ENCODE measurements around the gene POGLUT3. TPM values are rescaled to one million over a fixed set of nuclear protein-coding genes. Genes with fewer than 3 reads are reported as not detected.

The POGLUT3 gene
- polyA plus RNA-seq, 1 experiment, result 60.0 TPM

DNA sequence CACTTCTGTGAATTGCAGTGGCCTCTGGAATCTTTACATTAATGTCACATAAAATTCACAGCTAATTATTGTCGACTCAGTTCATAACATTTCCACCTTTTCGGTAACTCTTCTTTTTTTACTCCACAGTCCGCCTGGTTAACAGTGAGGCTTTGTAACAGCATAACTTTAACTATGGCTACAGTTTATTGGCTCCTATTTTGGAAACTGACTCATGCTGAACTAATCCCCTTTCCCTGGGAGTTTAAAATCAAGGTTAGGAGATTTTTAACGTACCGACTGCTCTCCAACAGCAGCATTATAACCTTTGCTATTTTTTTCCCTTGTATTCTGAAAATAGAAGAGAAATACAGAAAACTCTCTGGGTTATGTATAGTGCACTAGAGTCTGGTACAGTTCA, 3.2 kb upstream of the POGLUT3 start:
- ChIA-PET POLR2A (no interaction called here), CTCF (no interaction called here)
- Histone ChIP-seq H3K4me3 (ENCODE audit: low read depth, low read length) (no peak overlapping the region), H3K27ac (ENCODE audit: low read depth, low read length) (no peak overlapping the region), H3K27me3 (ENCODE audit: control insufficient read depth, insufficient read depth, low read length) (no peaks in the 10 kb centered on the region), H3K9me3 (ENCODE audit: control insufficient read depth, insufficient read depth, low read length) (no peaks in the 10 kb centered on the region; the same call in 1 of the 2 replicates)
- no peak for DNase-seq (ENCODE audit: low read depth, low spot score)
- no peak for TF ChIP-seq CTCF (IDR thresholded peaks at IDR 0.05; ENCODE audit: low read depth, low read length)

- ChIA-PET POLR2A (no interaction called here), CTCF (no interaction called here)
- no peak overlapping the region for H3K4me3 ChIP-seq (ENCODE audit: low read depth, low read length)
- no peaks in the 10 kb centered on the region; the same call in 1 of the 2 replicates for H3K9me3 ChIP-seq (ENCODE audit: control insufficient read depth, insufficient read depth, low read length)
- no peak for DNase-seq (ENCODE audit: low read depth, low spot score)
- H3K27me3 ChIP-seq (ENCODE audit: control insufficient read depth, insufficient read depth, low read length), result no peaks in the 10 kb centered on the region
- no peak for TF ChIP-seq CTCF (IDR thresholded peaks at IDR 0.05; ENCODE audit: low read depth, low read length)
- H3K27ac ChIP-seq (ENCODE audit: low read depth, low read length), result no peak overlapping the region
Measured at GRCh38 chr11:108500721-108501120, 2.5 kb upstream of the POGLUT3 start.

DNA sequence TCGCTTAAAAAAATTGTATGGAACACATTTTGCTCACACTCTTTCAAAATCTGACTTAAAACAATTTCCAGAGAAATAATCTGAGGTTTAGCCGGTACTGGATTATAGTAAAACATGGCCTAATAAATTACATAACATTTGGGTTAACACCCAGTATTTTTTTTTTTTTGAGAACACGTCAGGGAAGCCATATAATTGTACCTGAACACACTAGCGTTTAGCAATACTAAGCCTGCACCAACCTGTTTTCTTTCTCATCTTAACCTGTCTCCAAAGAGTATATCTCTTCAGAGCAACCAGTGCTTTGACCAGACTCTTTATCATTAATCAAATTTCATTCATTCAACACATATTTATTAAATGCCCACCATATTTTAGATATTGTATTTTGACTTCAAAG, 2.0 kb upstream of the POGLUT3 start:
- no peaks in the 10 kb centered on the region for H3K27me3 ChIP-seq (ENCODE audit: control insufficient read depth, insufficient read depth, low read length)
- DNase-seq (ENCODE audit: low read depth, low spot score), result no peak
- POLR2A ChIA-PET, result no interaction called here
- TF ChIP-seq CTCF (IDR thresholded peaks at IDR 0.05; ENCODE audit: low read depth, low read length), result no peak
- H3K4me3 ChIP-seq (ENCODE audit: low read depth, low read length), result no peak overlapping the region
- CTCF ChIA-PET, result no interaction called here
- H3K27ac ChIP-seq (ENCODE audit: low read depth, low read length), result no peak overlapping the region
- no peaks in the 10 kb centered on the region; the same call in 1 of the 2 replicates for H3K9me3 ChIP-seq (ENCODE audit: control insufficient read depth, insufficient read depth, low read length)

DNA sequence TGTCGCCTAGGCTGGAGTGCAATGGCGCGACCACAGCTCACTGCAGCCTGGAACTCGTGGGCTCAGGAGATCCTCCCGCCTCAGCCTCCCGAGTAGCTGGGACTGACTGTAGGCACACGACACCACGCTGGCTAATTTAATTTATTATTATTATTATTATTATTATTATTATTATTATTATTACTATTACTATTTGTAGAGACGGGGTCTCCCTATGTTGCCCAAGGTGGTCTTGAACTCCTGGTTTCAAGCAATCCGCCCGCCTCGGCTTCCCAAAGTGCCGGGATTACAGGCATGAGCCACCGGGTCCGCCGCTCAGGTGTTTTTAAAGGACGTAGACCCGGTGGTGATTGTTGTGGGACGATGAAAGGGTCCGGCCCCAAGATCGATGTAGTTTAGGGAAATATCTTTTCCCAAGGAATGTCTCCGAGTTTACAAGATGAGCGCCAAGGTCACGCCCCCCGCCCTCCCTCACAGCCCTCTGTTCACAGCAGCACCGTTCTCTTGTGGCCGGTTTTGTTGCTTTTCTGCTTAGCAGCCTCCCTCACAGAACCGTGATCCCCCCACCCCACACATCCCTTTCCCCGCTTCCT, 728 bp upstream of the POGLUT3 start:
- DNase-seq (ENCODE audit: low read depth, low spot score), result no peak
- ChIA-PET POLR2A (no interaction called here), CTCF (no interaction called here)
- Histone ChIP-seq H3K27ac (ENCODE audit: low read depth, low read length) (peak overlapping the region; percentile 83), H3K4me3 (ENCODE audit: low read depth, low read length) (peak overlapping the region; percentile 72), H3K9me3 (ENCODE audit: control insufficient read depth, insufficient read depth, low read length) (no peaks in the 10 kb centered on the region; the same call in 1 of the 2 replicates), H3K27me3 (ENCODE audit: control insufficient read depth, insufficient read depth, low read length) (no peaks in the 10 kb centered on the region)
- no peak for TF ChIP-seq CTCF (IDR thresholded peaks at IDR 0.05; ENCODE audit: low read depth, low read length)

GRCh38 chr11:108497317-108498045, 703 bp downstream of the POGLUT3 start:
- POLR2A ChIA-PET, result interaction anchor here (0.7 kb wide), 2 partner anchors 15 to 30 kb away, joined by 3 read pairs; partner anchors contain the start of gene C11orf65
- CTCF ChIA-PET, result no interaction called here

More at GRCh38 chr11:108497317-108498045, 703 bp downstream of the POGLUT3 start:
- DNase-seq (ENCODE audit: low read depth, low spot score), result peak; percentile 97
- Histone ChIP-seq H3K27ac (ENCODE audit: low read depth, low read length) (peak overlapping the region; percentile 96), H3K27me3 (ENCODE audit: control insufficient read depth, insufficient read depth, low read length) (no peaks in the 10 kb centered on the region), H3K9me3 (ENCODE audit: control insufficient read depth, insufficient read depth, low read length) (no peaks in the 10 kb centered on the region; the same call in 1 of the 2 replicates), H3K4me3 (ENCODE audit: low read depth, low read length) (peak overlapping the region; percentile 72)
- TF ChIP-seq CTCF (IDR thresholded peaks at IDR 0.05; ENCODE audit: low read depth, low read length), result no peak
